D341Med (cell line): Measurements from ENCODE around the gene SMIM41.
A peak's percentile ranks its signal among the peaks of the same experiment; 100 is the strongest.

ENCODE experiments used
- DNase-seq: peaks from one replicate; pipeline ENCODE4 v3.0.0; 2012; ENCODE audit warnings: low spot score

The SMIM41 gene

GRCh38 chr12:52079576-52080402 lies at the start of gene SMIM41:
SMIM41 (plus strand) TSS chr12:52079704; CDS start chr12:52079780, 76 bp downstream.
- DNase-seq: peak; percentile 30

GRCh38 chr12:52032446-52032803 lies 47.1 kb upstream of the SMIM41 start:
- DNase-seq: no peak

- DNase-seq: peak; percentile 96
These were observed 46.6 kb upstream of the SMIM41 start for GRCh38 chr12:52032804-52033445.

- DNase-seq: no peak
These were observed 45.9 kb upstream of the SMIM41 start for GRCh38 chr12:52033446-52034140.

- DNase-seq: no peak
These were observed 44.3 kb upstream of the SMIM41 start for GRCh38 chr12:52035190-52035589.

- no peak for DNase-seq
These were observed 43.6 kb upstream of the SMIM41 start for GRCh38 chr12:52035926-52036325.

GRCh38 chr12:52036587-52037171 lies 42.8 kb upstream of the SMIM41 start:
- DNase-seq: peak; percentile 89

- DNase-seq: peak; percentile 71
These were observed 42.1 kb upstream of the SMIM41 start for GRCh38 chr12:52037248-52037861.

GRCh38 chr12:52038447-52038846 lies 41.1 kb upstream of the SMIM41 start:
- DNase-seq: no peak

- no peak for DNase-seq
These were observed 38.5 kb upstream of the SMIM41 start for GRCh38 chr12:52041035-52041434.

GRCh38 chr12:52041695-52042123 lies 37.8 kb upstream of the SMIM41 start:
- no peak for DNase-seq

GRCh38 chr12:52042706-52043385 lies 36.7 kb upstream of the SMIM41 start:
- DNase-seq: no peak

- no peak for DNase-seq
These were observed 35.9 kb upstream of the SMIM41 start for GRCh38 chr12:52043386-52044212.

GRCh38 chr12:52044292-52044983 lies 35.1 kb upstream of the SMIM41 start:
- no peak for DNase-seq

- no peak for DNase-seq
These were observed 33.7 kb upstream of the SMIM41 start for GRCh38 chr12:52045794-52046199.

GRCh38 chr12:52046859-52047258 lies 32.6 kb upstream of the SMIM41 start:
- no peak for DNase-seq

GRCh38 chr12:52049286-52049685 lies 30.2 kb upstream of the SMIM41 start:
- DNase-seq: no peak

- DNase-seq: no peak
These were observed 29.8 kb upstream of the SMIM41 start for GRCh38 chr12:52049688-52050087.

- DNase-seq: no peak
These were observed 29.3 kb upstream of the SMIM41 start for GRCh38 chr12:52050116-52050757.
